Colon (tissue), 2 donors: Measurements from ENCODE around the gene SMAD1.
"Not testable (repeated sequence)": the region's sequence is repeated elsewhere in the genome, so short reads cannot be mapped to it uniquely, and the experiment has no call there.

Experiments
- FAIRE-seq: peaks from 2 replicates; lab custom pipeline; 2012; peaks lifted over from hg19 to GRCh38; lab: Jason Lieb, UNC
- donor health status: control.
- donor health status: control.

The SMAD1 gene

GRCh38 chr4:145564540-145564939 is 82.9 kb downstream of the SMAD1 start:
- FAIRE-seq = no peak

DNA sequence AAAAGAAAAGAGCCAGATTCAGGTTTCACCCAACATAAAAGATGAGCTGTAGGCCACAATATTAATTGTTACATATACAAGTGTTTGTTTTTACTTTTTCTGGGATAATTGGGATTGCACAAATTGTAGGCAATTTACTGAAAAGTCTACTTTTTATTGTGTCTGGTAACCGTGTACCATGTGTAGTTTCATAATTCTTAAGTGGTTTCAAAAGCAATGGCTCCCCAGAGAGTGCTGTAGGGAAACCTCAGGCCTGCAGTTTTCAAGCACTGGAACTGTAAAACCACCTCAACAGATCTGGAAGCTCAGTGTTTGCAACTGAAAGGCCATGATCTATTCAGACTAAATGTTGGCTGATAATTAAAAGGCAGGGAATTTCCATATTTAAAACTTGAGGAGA is 83.7 kb downstream of the SMAD1 start:
- no peak for FAIRE-seq

GRCh38 chr4:145566086-145566708 is 84.5 kb downstream of the SMAD1 start:
- FAIRE-seq = no peak

- no peak for FAIRE-seq
Observed at GRCh38 chr4:145566768-145567167, 85.1 kb downstream of the SMAD1 start.

- no peak for FAIRE-seq
Observed at GRCh38 chr4:145567516-145567915, 85.9 kb downstream of the SMAD1 start.

DNA sequence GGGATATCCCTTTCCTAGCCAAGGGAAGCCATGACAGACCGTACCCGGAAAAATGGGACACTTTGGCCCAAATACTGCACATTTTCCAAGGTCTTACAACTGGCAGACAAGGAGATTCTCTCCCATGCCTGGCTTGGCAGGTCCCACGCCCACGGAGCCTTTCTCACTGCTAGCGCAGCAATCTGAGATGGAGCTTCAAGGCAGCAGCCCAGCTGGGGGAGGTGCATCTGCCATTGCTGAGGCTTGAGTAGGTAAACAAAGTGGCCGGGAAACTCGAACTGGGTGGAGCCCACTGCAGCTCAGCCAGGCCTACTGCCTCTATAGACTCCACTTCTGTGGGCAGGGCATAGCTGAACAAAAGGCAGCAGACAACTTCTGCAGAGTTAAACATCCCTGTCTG is 92.9 kb downstream of the SMAD1 start:
- not testable (repeated sequence) for FAIRE-seq

DNA sequence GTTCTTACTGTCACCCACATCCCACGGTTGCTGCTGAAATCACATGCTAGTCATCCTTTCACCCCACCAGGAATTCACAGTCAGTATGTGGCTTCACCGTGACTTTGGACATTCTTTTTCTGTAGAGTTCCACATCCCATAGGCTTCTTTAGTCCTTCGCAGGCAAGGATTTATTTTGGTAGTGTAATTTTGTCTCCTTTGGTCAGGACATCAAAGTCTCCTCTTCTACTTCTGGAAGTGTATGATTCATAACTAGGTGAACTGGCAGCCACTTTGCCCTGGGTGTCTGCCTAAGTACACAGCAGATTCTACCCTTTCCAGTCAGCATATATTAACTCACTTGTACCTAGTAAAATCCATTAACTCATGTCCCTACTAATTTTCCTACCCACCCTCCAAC is 99.3 kb downstream of the SMAD1 start:
- no peak for FAIRE-seq

DNA sequence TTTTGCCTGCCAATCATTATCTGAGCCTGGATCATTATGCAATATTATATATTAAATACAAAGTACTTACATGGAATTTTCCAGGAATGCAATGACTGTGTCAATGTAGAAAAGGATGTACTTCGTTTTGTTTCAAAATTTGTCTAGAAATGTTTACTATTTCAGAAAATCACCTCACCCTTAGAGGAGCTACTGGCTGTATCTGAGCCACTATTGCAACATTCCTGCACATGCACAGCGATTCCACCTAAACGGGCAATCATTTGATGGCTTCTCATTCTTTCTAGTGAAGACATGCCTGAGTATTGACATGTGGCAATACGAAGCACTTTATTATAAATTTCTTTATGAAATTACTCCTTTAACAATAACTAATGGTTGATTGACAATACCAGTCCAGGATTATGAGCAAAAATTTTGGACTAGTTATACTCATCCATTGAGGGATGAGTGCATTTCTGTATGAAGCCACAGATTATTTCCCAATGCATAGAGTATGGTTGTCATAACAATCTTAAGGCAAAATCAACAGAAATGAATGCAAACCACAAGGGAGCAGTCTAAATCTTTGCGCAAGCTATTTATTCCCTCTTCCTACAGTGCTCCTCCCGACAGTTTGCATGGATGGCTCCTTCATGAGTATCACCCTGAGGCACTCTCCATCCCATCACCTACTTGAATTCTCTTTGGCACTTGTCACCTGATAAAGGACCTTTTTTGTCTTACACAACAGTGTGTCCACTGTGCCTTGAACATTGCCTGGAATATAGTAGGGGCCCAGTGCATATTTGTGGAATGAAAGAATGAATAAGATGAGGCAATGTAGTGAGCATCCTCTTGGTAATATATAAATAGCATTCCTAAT is 101.8 kb downstream of the SMAD1 start:
- no peak for FAIRE-seq

DNA sequence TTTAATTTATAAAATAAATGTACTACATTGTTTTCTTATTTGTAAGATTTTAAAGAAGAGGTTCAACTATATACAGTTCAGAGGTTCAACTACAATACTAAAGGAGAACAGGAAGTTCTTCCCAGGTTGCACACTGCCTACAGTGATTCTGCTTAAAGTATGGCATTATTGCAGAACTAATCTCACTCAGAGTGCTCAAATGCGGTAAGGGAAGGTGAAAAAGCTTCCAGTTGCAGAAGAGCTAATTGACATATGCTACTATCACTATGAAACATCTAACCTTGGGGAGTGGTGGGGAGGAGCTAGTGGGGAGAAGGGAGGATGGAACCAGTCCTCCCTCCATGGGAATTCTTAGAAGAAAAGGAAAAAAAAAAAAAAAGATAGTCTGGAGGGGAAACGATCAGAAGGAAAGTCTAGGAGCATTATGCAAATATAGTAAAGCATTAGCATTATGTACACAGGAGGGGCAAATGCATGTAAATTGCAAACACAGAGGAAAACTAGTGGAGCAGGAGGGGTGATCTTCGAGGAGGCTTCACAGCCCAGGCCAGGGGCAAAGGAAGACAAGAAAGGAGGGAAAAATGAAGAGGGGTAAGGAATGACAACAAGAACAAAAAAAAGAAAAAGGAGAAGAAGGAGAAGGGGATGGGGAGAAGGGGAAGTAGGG is 105.6 kb downstream of the SMAD1 start:
- no peak for FAIRE-seq

GRCh38 chr4:145589381-145589780 is 107.7 kb downstream of the SMAD1 start:
- not testable (repeated sequence) for FAIRE-seq

DNA sequence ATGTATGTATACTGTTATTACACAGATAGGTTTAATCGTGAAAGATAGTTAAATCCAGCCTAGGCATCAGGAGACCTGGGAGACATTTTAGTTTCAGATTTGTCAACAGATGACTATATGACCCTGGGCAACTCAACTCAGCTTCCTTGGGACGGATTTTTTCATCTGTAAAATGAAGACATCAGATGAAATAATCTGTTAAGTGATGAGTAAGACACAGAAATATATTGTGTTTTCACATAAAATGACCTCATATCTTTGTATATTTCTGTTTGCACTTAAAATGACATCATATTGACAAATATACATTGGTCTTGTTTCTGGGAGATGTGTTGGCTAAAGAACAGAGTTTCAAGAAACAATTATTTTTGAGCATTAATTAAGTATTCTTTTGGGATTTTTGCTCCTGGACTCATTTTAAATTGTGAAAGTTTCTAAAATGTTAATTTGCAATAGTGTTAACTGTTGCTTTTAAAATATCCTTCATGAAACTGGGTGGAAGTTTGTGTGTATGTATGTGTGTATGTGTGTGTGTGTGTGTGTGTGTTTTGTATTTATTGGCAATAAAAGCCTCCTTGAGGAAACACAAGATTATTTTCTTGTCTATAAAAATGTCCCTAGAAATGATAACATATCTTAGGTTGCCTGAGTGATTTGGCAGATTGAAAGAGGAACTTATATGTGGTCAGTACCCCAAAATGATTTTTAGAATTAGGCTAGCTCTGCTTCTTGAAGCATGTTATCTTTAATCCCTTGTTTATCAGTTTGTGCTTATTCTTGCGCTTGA is 108.5 kb downstream of the SMAD1 start:
- no peak for FAIRE-seq

GRCh38 chr4:145602129-145602760 is 120.6 kb downstream of the SMAD1 start:
- FAIRE-seq = no peak

- no peak for FAIRE-seq
Observed at GRCh38 chr4:145605941-145606340, 124.3 kb downstream of the SMAD1 start.
